ENCODE measurements around the gene COL6A1. TPM values are rescaled to one million over a fixed set of nuclear protein-coding genes. Genes with fewer than 3 reads are reported as not detected.
A peak's percentile ranks its signal among the peaks of the same experiment; 100 is the strongest.

Gene COL6A1
- total RNA-seq, 1 donor from 2014 or later, result 148 TPM

DNA sequence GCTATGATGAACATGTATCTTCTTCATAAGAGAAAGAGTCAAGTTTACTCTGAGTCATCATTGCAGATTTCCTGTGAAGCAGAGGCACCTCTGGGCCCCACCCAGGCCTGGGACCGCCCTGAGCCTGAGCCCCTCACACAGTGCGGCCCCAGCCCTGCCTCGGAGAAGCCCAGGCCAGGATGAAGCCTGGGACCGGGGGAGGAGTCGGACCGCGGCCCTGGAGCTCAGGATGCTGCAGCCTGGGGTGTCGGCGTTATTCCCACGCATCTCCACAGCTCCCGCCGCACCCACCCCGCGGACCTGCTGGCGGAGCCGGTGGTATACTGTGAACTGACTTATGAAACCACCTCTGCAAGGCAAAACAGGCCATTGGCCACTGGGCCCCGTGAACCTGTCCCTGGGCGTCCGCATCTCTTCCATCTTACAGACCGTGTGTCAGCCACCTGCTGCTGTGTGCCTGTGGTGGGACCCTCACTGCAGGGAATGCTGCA is 2.4 kb upstream of the COL6A1 start:
- intact Hi-C loops (cut with DNase I), result no loop called here
- Histone ChIP-seq H3K9me3 (no peaks in the 10 kb centered on the region), H3K4me3 (no peak overlapping the region), H3K27ac (no peak overlapping the region), H3K27me3 (ENCODE audit: low read depth) (peaks cover 18% of the 10 kb centered on the region), H3K36me3 (no peaks in the 10 kb centered on the region), H3K4me1 (peaks cover 28% of the 10 kb centered on the region)
- ATAC-seq (no peak), DNase-seq (peak; percentile 42)
- TF ChIP-seq, protein P1, sequence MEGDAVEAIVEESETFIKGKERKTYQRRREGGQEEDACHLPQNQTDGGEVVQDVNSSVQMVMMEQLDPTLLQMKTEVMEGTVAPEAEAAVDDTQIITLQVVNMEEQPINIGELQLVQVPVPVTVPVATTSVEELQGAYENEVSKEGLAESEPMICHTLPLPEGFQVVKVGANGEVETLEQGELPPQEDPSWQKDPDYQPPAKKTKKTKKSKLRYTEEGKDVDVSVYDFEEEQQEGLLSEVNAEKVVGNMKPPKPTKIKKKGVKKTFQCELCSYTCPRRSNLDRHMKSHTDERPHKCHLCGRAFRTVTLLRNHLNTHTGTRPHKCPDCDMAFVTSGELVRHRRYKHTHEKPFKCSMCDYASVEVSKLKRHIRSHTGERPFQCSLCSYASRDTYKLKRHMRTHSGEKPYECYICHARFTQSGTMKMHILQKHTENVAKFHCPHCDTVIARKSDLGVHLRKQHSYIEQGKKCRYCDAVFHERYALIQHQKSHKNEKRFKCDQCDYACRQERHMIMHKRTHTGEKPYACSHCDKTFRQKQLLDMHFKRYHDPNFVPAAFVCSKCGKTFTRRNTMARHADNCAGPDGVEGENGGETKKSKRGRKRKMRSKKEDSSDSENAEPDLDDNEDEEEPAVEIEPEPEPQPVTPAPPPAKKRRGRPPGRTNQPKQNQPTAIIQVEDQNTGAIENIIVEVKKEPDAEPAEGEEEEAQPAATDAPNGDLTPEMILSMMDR (IDR thresholded peaks at IDR 0.05), result no peak

DNA sequence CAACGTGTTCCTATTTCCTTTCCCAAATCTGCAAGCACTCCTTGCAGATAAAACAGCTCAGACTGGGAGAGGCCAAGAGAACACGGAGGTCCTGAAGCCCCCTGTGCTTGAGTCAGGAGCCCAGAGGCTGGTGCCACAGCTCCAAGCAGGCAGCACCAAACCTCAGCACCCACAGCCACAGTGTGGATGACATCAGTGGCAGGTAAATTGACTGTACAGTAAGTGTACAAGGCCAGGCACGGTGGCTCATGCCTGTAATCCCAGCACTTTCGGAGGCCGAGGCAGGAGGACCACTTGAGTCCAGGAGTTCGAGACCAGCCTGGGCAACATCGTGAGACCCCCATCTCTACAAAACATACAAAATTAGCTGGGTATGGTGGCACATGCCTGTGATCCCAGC is 1.9 kb upstream of the COL6A1 start:
- ATAC-seq, result no peak
- Histone ChIP-seq H3K27me3 (ENCODE audit: low read depth) (peaks cover 14% of the 10 kb centered on the region), H3K9me3 (no peaks in the 10 kb centered on the region), H3K4me1 (peaks cover 23% of the 10 kb centered on the region), H3K4me3 (no peak overlapping the region), H3K36me3 (no peaks in the 10 kb centered on the region), H3K27ac (no peak overlapping the region)
- TF ChIP-seq, protein P1 (IDR thresholded peaks at IDR 0.05), result no peak
- intact Hi-C loops (cut with DNase I), result no loop called here
- peak; percentile 19 for DNase-seq

DNA sequence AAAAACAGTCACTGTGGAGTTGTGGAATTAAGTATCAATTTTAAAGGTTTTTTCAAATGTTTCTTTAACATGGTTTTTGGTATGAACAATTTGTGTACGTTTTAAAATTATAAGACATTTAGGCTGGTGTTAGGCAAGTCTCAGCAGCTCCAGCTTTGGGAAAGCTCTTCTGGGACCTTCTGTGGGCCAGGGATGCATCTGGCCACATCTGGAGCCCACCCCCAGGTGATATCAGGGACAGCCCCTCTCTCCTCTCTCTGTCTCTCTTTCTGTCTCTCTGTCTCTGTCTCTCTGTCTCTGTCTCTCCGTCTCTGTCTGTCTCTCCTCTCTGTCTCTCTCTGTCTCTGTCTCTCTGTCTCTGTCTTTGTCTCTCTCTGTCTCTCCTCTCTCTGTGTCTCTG is 1.3 kb upstream of the COL6A1 start:
- Histone ChIP-seq H3K36me3 (no peaks in the 10 kb centered on the region), H3K4me1 (peaks cover 17% of the 10 kb centered on the region), H3K9me3 (no peaks in the 10 kb centered on the region), H3K27ac (no peak overlapping the region), H3K4me3 (no peak overlapping the region), H3K27me3 (ENCODE audit: low read depth) (peaks cover 7% of the 10 kb centered on the region)
- DNase-seq (no peak), ATAC-seq (no peak)
- intact Hi-C loops (cut with DNase I), result no loop called here
- TF ChIP-seq, protein P1 (IDR thresholded peaks at IDR 0.05), result no peak

DNA sequence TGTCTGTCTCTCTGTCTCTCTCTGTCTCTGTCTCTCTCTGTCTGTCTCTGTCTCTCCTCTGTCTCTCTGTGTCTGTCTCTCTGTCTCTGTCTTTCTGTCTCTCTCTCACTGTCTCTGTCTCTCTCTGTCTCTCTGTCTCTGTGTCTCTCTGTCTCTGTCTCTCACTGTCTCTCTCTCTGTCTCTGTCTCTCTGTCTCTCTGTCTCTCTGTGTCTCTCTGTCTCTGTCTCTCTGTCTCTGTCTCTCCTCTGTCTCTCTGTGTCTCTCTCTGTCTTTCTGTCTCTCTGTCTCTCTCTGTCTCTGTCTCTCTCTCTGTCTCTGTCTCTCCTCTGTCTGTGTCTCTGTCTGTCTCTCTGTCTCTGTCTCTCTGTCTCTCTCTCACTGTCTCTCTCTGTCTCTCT is 873 bp upstream of the COL6A1 start:
- Histone ChIP-seq H3K4me3 (peak overlapping the region; percentile 54), H3K27ac (peak overlapping the region; percentile 75), H3K9me3 (no peaks in the 10 kb centered on the region), H3K36me3 (no peaks in the 10 kb centered on the region), H3K27me3 (ENCODE audit: low read depth) (peaks cover 6% of the 10 kb centered on the region), H3K4me1 (peaks cover 16% of the 10 kb centered on the region)
- intact Hi-C loops (cut with DNase I), result no loop called here
- no peak for ATAC-seq
- no peak for DNase-seq
- TF ChIP-seq, protein P1 (IDR thresholded peaks at IDR 0.05), result no peak

DNA sequence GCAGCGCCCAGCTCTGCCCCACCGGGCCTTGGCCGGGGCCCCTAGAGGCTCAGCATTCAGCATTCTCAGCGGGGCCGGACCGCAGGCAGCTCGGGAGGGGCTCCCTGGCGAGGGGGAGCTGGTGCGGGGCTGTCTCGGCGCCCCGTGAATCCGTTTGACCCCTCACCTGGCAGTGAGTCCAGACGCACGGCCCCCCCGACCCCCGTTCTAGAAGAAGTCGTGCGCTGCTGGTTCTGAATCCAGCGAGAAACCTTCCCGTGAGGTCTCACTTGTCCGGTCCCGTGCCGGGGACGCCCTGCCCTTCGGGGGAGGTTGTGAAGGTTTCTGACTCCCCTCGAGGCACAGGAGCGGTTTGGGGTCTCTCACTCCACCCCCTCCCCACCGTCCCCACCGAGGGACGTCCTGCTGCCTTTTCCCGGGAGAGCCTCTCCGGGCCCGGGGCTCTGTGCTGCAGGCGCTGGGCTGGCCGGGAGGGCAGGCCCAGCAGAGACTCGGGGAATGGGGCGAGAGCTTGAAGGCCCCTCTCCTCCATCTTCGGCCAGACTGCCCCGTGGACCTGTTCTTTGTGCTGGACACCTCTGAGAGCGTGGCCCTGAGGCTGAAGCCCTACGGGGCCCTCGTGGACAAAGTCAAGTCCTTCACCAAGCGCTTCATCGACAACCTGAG is 655 bp downstream of the COL6A1 start:
- DNase-seq, result peak; percentile 42
- Histone ChIP-seq H3K36me3 (peaks cover 10% of the 10 kb centered on the region), H3K4me1 (peaks cover 16% of the 10 kb centered on the region), H3K9me3 (no peaks in the 10 kb centered on the region), H3K4me3 (peak overlapping the region; percentile 73), H3K27me3 (ENCODE audit: low read depth) (peaks cover 6% of the 10 kb centered on the region), H3K27ac (peak overlapping the region; percentile 76)
- TF ChIP-seq, protein P1 (IDR thresholded peaks at IDR 0.05), result no peak
- peak; percentile 26 to 55 for ATAC-seq
- intact Hi-C loops (cut with DNase I), result no loop called here

Measured in lower lobe of right lung (tissue), 2 donors.